Caco-2 (cell line): ENCODE data around the gene SLFN5. TPM values are rescaled to one million over a fixed set of nuclear protein-coding genes. Genes with fewer than 3 reads are reported as not detected.
"Not testable (repeated sequence)": the region's sequence is repeated elsewhere in the genome, so short reads cannot be mapped to it uniquely, and the experiment has no call there.

Experiments used
- BruUV-seq: library from RNA; stranded (reverse); fragments of 400-500 nt; replicated peaks from 2 replicates; lab custom pipeline; 2021; lab: Mats Ljungman, UMichigan
- CTCF ChIA-PET: fragments of 300-600 bp; sonication (Branson Sonifier 250); formaldehyde crosslinking; loops from one replicate; lab custom pipeline; 2022; ENCODE audit warnings: antibody characterized with exemption; lab: Charles Lee
- POLR2A ChIA-PET: fragments of 300-600 bp; sonication (Branson Sonifier 250); formaldehyde crosslinking; loops from one replicate; lab custom pipeline; 2022; ENCODE audit warnings: antibody characterized with exemption; lab: Charles Lee
- DNase-seq, 2 experiments: peaks; one replicate each; pipeline versions ENCODE4 v3.0.0 to v3.0.0-alpha.2; 2020 to 2022
- H3K27me3 ChIP-seq: replicated peaks from 2 replicates; pipeline ENCODE4 v1.6.0; 2011; ENCODE audit warnings: low read length; ENCODE audit not compliant: control insufficient read depth, insufficient read depth
- H3K36me3 ChIP-seq: 2 replicates; pipeline ENCODE4 v1.5.1; 2011; ENCODE audit warnings: low read length; ENCODE audit not compliant: control insufficient read depth, insufficient read depth
- H3K4me1 ChIP-seq: fragments of 250-450 bp; sonication (Bioruptor Pico); 2 replicates; pipeline ENCODE4 v1.5.1; 2020; ENCODE audit warnings: mild to moderate bottlenecking
- H3K4me3 ChIP-seq: 2 replicates; pipeline ENCODE4 v1.5.1; 2011; ENCODE audit warnings: low read depth, mild to moderate bottlenecking, control low read depth, low read length
- H3K9me3 ChIP-seq: fragments of 250-450 bp; sonication (Bioruptor Pico); 2 replicates; pipeline ENCODE4 v1.5.1; 2020; ENCODE audit warnings: mild to moderate bottlenecking, moderate library complexity
- H3K27ac Mint-ChIP-seq: one replicate; pipeline ENCODE4 v1.8.0; 2022; ENCODE audit warnings: mixed read lengths; ENCODE audit not compliant: unreplicated experiment
- H3K27me3 Mint-ChIP-seq: one replicate; pipeline ENCODE4 v1.8.0; 2022; ENCODE audit warnings: mixed read lengths; ENCODE audit not compliant: insufficient read depth, unreplicated experiment
- H3K36me3 Mint-ChIP-seq: one replicate; pipeline ENCODE4 v1.8.0; 2022; ENCODE audit warnings: mild to moderate bottlenecking, mixed read lengths; ENCODE audit not compliant: insufficient read depth, unreplicated experiment
- H3K4me1 Mint-ChIP-seq: one replicate; pipeline ENCODE4 v1.8.0; 2022; ENCODE audit warnings: low read depth, mixed read lengths; ENCODE audit not compliant: unreplicated experiment
- H3K4me3 Mint-ChIP-seq: one replicate; pipeline ENCODE4 v1.8.0; 2022; ENCODE audit warnings: mild to moderate bottlenecking, moderate library complexity, mixed read lengths; ENCODE audit not compliant: unreplicated experiment
- H3K9me3 Mint-ChIP-seq: one replicate; pipeline ENCODE4 v1.8.0; 2022; ENCODE audit warnings: mixed read lengths; ENCODE audit not compliant: unreplicated experiment
- CTCF ChIP-seq, 2 experiments: fragments of 200-600 bp in 1 of 2; IDR thresholded peaks; 1 replicate in 1 of 2; 2 replicates in 1 of 2; pipeline versions ENCODE4 v1.5.1 to v1.8.0; 2011 to 2022; ENCODE audit warnings: antibody characterized with exemption in 1 of 2, control low read depth in 1 of 2, inconsistent platforms in 1 of 2, low read depth in 1 of 2, low read length in 1 of 2, mild to moderate bottlenecking in 1 of 2, moderate library complexity in 1 of 2; ENCODE audit not compliant: insufficient read depth in 1 of 2, severe bottlenecking in 1 of 2, unreplicated experiment in 1 of 2
- intact Hi-C: fragments of 100-400 bp; cut with micrococcal nuclease; formaldehyde crosslinking; loops from one replicate; pipeline ENCODE4 v1.10.0; 2022; ENCODE audit not compliant: unreplicated experiment
- total RNA-seq: library from RNA; stranded (reverse); gene quantifications from 2 replicates; pipeline ENCODE4 v1.2.3, GENCODE V29; 2022

SLFN5 gene
- total RNA-seq, 1 experiment from 2014 or later = 1.6 TPM

- Histone ChIP-seq H3K4me3 (no peak overlapping the region), H3K9me3 (peaks cover 26% of the 10 kb centered on the region), H3K36me3 (no peaks in the 10 kb centered on the region), H3K4me1 (no peaks in the 10 kb centered on the region), H3K27me3 (no peaks in the 10 kb centered on the region)
- Mint-ChIP-seq H3K9me3 (peaks cover 58% of the 10 kb centered on the region), H3K27me3 (peaks cover 6% of the 10 kb centered on the region), H3K27ac (no peak overlapping the region), H3K4me3 (no peak overlapping the region), H3K36me3 (no peaks in the 10 kb centered on the region), H3K4me1 (no peaks in the 10 kb centered on the region)
- DNase-seq = no peak
- no peak for TF ChIP-seq CTCF (IDR thresholded peaks at IDR 0.05; ENCODE audit: insufficient read depth in 1 of 2, low read depth in 1 of 2, low read length in 1 of 2, severe bottlenecking in 1 of 2, unreplicated experiment in 1 of 2)
- no TSS peak for BruUV-seq
- ChIA-PET POLR2A (no interaction called here), CTCF (no interaction called here)
- intact Hi-C loops = no loop called here
Measured at GRCh38 chr17:35299135-35299534, 56.3 kb downstream of the SLFN5 start.

- CTCF ChIA-PET, H3K27ac Mint-ChIP-seq, BruUV-seq, H3K36me3 ChIP-seq, H3K4me3 Mint-ChIP-seq, H3K4me3 ChIP-seq, DNase-seq, H3K9me3 ChIP-seq, H3K4me1 ChIP-seq, H3K9me3 Mint-ChIP-seq, H3K36me3 Mint-ChIP-seq, intact Hi-C loops, H3K27me3 ChIP-seq, H3K4me1 Mint-ChIP-seq, POLR2A ChIA-PET: not testable (repeated sequence)
- peaks cover 11% of the 10 kb centered on the region for H3K27me3 Mint-ChIP-seq
Measured at GRCh38 chr17:35309345-35309744, 66.5 kb downstream of the SLFN5 start.

- Mint-ChIP-seq H3K27me3 (peaks cover 3% of the 10 kb centered on the region), H3K36me3 (no peaks in the 10 kb centered on the region), H3K9me3 (no peaks in the 10 kb centered on the region), H3K27ac (no peak overlapping the region), H3K4me1 (no peaks in the 10 kb centered on the region), H3K4me3 (no peak overlapping the region)
- ChIA-PET CTCF (interaction anchor here (1.2 to 1.8 kb wide), 3 partner anchors 129 to 227 kb away, joined by 3 to 23 read pairs (median 5); no protein-coding TSS in a partner anchor), POLR2A (no interaction called here)
- Histone ChIP-seq H3K4me3 (no peak overlapping the region), H3K27me3 (no peaks in the 10 kb centered on the region), H3K36me3 (no peaks in the 10 kb centered on the region), H3K9me3 (peaks cover 3% of the 10 kb centered on the region; the same call in 1 of the 2 replicates), H3K4me1 (no peaks in the 10 kb centered on the region; the same call in 1 of the 2 replicates)
- intact Hi-C loops = loop anchor here (1.0 to 5.0 kb wide), 4 partner anchors 135 to 435 kb away; no protein-coding TSS in a partner anchor
- no TSS peak for BruUV-seq
- DNase-seq = no peak
- TF ChIP-seq CTCF (IDR thresholded peaks at IDR 0.05; ENCODE audit: insufficient read depth in 1 of 2, low read depth in 1 of 2, low read length in 1 of 2, severe bottlenecking in 1 of 2, unreplicated experiment in 1 of 2) = no peak
Measured at GRCh38 chr17:35312346-35312745, 69.5 kb downstream of the SLFN5 start.
